DOHH2 (cell line): ENCODE measurements around the gene RNF175.

Experiments used
- H3F3A ChIP-seq: fragments of 200-600 bp; sonication (generic), shearing (Covaris generic); 2 replicates; pipeline ENCODE4 v1.6.0; 2016; ENCODE audit warnings: antibody characterized with exemption, mild to moderate bottlenecking; ENCODE audit not compliant: control insufficient read depth, insufficient read depth
- H3K27ac ChIP-seq: fragments of 200-600 bp; sonication (generic); 2 replicates; pipeline ENCODE4 v1.5.1; 2014; ENCODE audit warnings: low read depth, mild to moderate bottlenecking, low read length, moderate library complexity
- H3K27me3 ChIP-seq: fragments of 200-600 bp; sonication (generic); 2 replicates; pipeline ENCODE4 v1.6.1; 2014; ENCODE audit warnings: mild to moderate bottlenecking, low read length, mixed read lengths; ENCODE audit not compliant: control insufficient read depth
- H3K36me3 ChIP-seq: fragments of 200-600 bp; sonication (generic); 2 replicates; pipeline ENCODE4 v1.6.1; 2014; ENCODE audit warnings: mild to moderate bottlenecking, low read length, moderate library complexity, mixed read lengths; ENCODE audit not compliant: control insufficient read depth
- H3K4me1 ChIP-seq: fragments of 200-600 bp; sonication (generic); 2 replicates; pipeline ENCODE4 v1.6.1; 2014; ENCODE audit warnings: mild to moderate bottlenecking, low read length, mixed read lengths; ENCODE audit not compliant: control insufficient read depth
- H3K4me2 ChIP-seq: fragments of 200-600 bp; sonication (generic); 2 replicates; pipeline ENCODE4 v1.6.0; 2014; ENCODE audit warnings: mild to moderate bottlenecking, low read length, moderate library complexity
- H3K4me3 ChIP-seq: fragments of 200-600 bp; sonication (generic); 2 replicates; pipeline ENCODE4 v1.5.1; 2014; ENCODE audit warnings: mild to moderate bottlenecking, low read length, mixed read lengths
- H3K79me2 ChIP-seq: fragments of 200-600 bp; sonication (generic); 2 replicates; pipeline ENCODE4 v1.6.1; 2014; ENCODE audit warnings: mild to moderate bottlenecking, low read length, mixed read lengths; ENCODE audit not compliant: control insufficient read depth
- H3K9me2 ChIP-seq: fragments of 200-600 bp; sonication (generic); replicated peaks from 2 replicates; pipeline ENCODE4 v1.6.1; 2014; ENCODE audit warnings: mild to moderate bottlenecking, low read length, mixed read lengths; ENCODE audit not compliant: control insufficient read depth
- H3K9me3 ChIP-seq: fragments of 200-600 bp; sonication (generic); 2 replicates; pipeline ENCODE4 v1.6.1; 2014; ENCODE audit warnings: antibody characterized with exemption, low read length, mixed read lengths; ENCODE audit not compliant: control insufficient read depth, insufficient read depth
- H4K20me1 ChIP-seq: fragments of 200-600 bp; sonication (generic); 2 replicates; pipeline ENCODE4 v1.6.0; 2014; ENCODE audit warnings: low read depth, mild to moderate bottlenecking, antibody characterized with exemption, low read length, moderate library complexity; ENCODE audit not compliant: control insufficient read depth, insufficient read depth
- CTCF ChIP-seq: fragments of 200-600 bp; sonication (generic); IDR thresholded peaks from one replicate; pipeline ENCODE4 v1.5.1; 2014; ENCODE audit warnings: antibody characterized with exemption, mild to moderate bottlenecking, low read depth, low read length; ENCODE audit not compliant: poor library complexity, severe bottlenecking
- EZH2phosphoT487 ChIP-seq: fragments of 200-600 bp; sonication (generic); IDR thresholded peaks from 2 replicates; pipeline ENCODE4 v1.6.1; 2017; ENCODE audit warnings: borderline replicate concordance, mild to moderate bottlenecking, antibody characterized with exemption, low read length, moderate library complexity, mixed read lengths

Gene RNF175

GRCh38 chr4:153747406-153747955 lies 12.3 kb downstream of the RNF175 start:
- Histone ChIP-seq H3K27me3 (peaks cover 4% of the 10 kb centered on the region; the same call in 1 of the 2 replicates), H3K79me2 (no peaks in the 10 kb centered on the region), H4K20me1 (no peaks in the 10 kb centered on the region), H3K4me3 (no peak overlapping the region), H3K36me3 (no peaks in the 10 kb centered on the region), H3K4me1 (no peaks in the 10 kb centered on the region), H3F3A (no peaks in the 10 kb centered on the region), H3K9me3 (no peaks in the 10 kb centered on the region), H3K27ac (no peak overlapping the region), H3K9me2 (no peaks in the 10 kb centered on the region), H3K4me2 (no peak overlapping the region)
- TF ChIP-seq CTCF (no peak), EZH2phosphoT487 (no peak)

GRCh38 chr4:153745651-153746050 lies 14.2 kb downstream of the RNF175 start:
- H3K79me2 ChIP-seq, result no peaks in the 10 kb centered on the region

GRCh38 chr4:153741541-153741940 lies 18.3 kb downstream of the RNF175 start:
- Histone ChIP-seq H4K20me1 (no peaks in the 10 kb centered on the region), H3K79me2 (no peaks in the 10 kb centered on the region), H3K27ac (no peak overlapping the region), H3K4me1 (no peaks in the 10 kb centered on the region), H3K4me2 (no peak overlapping the region), H3K9me3 (no peaks in the 10 kb centered on the region), H3K9me2 (no peaks in the 10 kb centered on the region), H3K4me3 (no peak overlapping the region), H3K27me3 (no peaks in the 10 kb centered on the region), H3F3A (no peaks in the 10 kb centered on the region), H3K36me3 (no peaks in the 10 kb centered on the region)
- TF ChIP-seq EZH2phosphoT487 (no peak), CTCF (no peak)

More at GRCh38 chr4:153745651-153746050, 14.2 kb downstream of the RNF175 start:
- H3F3A ChIP-seq, result no peaks in the 10 kb centered on the region
- no peak overlapping the region for H3K4me3 ChIP-seq
- no peaks in the 10 kb centered on the region for H4K20me1 ChIP-seq
- H3K9me3 ChIP-seq, result no peaks in the 10 kb centered on the region
- H3K36me3 ChIP-seq, result no peaks in the 10 kb centered on the region
- H3K4me1 ChIP-seq, result no peaks in the 10 kb centered on the region
- no peaks in the 10 kb centered on the region for H3K27me3 ChIP-seq
- TF ChIP-seq CTCF (no peak), EZH2phosphoT487 (no peak)
- no peak overlapping the region for H3K4me2 ChIP-seq
- no peaks in the 10 kb centered on the region for H3K9me2 ChIP-seq
- H3K27ac ChIP-seq, result no peak overlapping the region
